ENCODE data around the gene TOMM7. TPM values are rescaled to one million over a fixed set of nuclear protein-coding genes. Genes with fewer than 3 reads are reported as not detected.

The TOMM7 gene
- polyA plus RNA-seq, 1 of the 3 experiments (the other 2 are of a cell fraction): 546 TPM

DNA sequence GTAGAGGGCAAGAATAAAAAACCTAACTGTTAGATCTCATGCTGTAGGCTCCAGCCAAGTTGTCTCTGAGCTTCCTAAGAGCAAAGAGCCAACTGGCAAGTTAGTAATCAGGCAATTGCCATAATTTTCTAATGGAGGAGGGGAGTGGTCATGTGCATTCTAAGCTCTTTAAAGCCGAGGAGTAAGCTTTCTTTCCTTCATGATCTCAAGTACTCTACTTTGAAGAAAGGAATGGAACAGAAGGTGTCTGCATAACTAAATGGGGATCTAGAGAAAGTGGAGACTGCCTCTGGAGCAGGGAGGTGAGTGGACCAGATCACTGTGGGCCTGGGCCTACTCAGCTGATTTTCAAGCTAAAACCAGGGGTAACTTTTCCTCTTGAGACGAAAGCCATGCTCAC is 37.7 kb upstream of the TOMM7 start:
- no peak for DNase-seq
- H3K4me3 ChIP-seq (ENCODE audit: low read depth in 2 of 2, low read length in 1 of 2): no peak overlapping the region
- no peaks in the 10 kb centered on the region for H3K9me3 ChIP-seq
- H3F3A ChIP-seq (replicated peaks; ENCODE audit: insufficient read depth): peaks cover 31% of the 10 kb centered on the region
- ChIA-PET CTCF (interaction anchor here (0.7 to 1.8 kb wide), 8 partner anchors 9 to 300 kb away, joined by 3 to 13 read pairs (median 4); partner anchors contain the start of gene TOMM7), POLR2A (no interaction called here)
- no peak overlapping the region for H3K9ac ChIP-seq
- no peak for TF ChIP-seq IRF3 (IDR thresholded peaks at IDR 0.05; ENCODE audit: low read depth, low read length)
- no peak for TF ChIP-seq FOXJ3 (CRISPR knock-in tag; IDR thresholded peaks at IDR 0.05)
- TF ChIP-seq MXI1 (IDR thresholded peaks at IDR 0.05; ENCODE audit: low read depth, low read length): no peak
- TF ChIP-seq NRF1 (IDR thresholded peaks at IDR 0.05; ENCODE audit: low read depth, low read length): no peak
- TF ChIP-seq TEAD4 (IDR thresholded peaks at IDR 0.05; ENCODE audit: borderline replicate concordance, insufficient read depth): no peak
- TF ChIP-seq, protein P1, sequence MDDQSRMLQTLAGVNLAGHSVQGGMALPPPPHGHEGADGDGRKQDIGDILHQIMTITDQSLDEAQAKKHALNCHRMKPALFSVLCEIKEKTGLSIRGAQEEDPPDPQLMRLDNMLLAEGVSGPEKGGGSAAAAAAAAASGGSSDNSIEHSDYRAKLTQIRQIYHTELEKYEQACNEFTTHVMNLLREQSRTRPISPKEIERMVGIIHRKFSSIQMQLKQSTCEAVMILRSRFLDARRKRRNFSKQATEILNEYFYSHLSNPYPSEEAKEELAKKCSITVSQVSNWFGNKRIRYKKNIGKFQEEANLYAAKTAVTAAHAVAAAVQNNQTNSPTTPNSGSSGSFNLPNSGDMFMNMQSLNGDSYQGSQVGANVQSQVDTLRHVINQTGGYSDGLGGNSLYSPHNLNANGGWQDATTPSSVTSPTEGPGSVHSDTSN (IDR thresholded peaks at IDR 0.05): no peak
- TF ChIP-seq POLR2AphosphoS5 (IDR thresholded peaks at IDR 0.05; ENCODE audit: low read depth, low read length): no peak
- TF ChIP-seq JUND (IDR thresholded peaks at IDR 0.05): no peak
- TF ChIP-seq RAD21 (IDR thresholded peaks at IDR 0.05; ENCODE audit: low read length): no peak
- no peak for TF ChIP-seq TAF1 (IDR thresholded peaks at IDR 0.05; ENCODE audit: borderline replicate concordance, low read depth, low read length)
- H4K20me1 ChIP-seq (ENCODE audit: insufficient read depth): no peaks in the 10 kb centered on the region
- peaks cover 0 to 2% of the 10 kb centered on the region in 2 experiments for H3K36me3 ChIP-seq (replicated peaks in 1 of 2; ENCODE audit: control insufficient read depth in 1 of 2, insufficient read depth in 2 of 2, low read length in 1 of 2)
- peak overlapping the region; percentile 39 to 75 for H3K27ac ChIP-seq (ENCODE audit: low read depth in 2 of 2, low read length in 1 of 2)
- WGBS (ENCODE audit: low lambda C conversion rate): 43% methylated on average over 2 of the region's 2 CpGs
- no peak overlapping the region for H2AFZ ChIP-seq (ENCODE audit: low read depth)
- no peaks in the 10 kb centered on the region for H3K9me2 ChIP-seq
- peaks cover 0 to 7% of the 10 kb centered on the region in 2 experiments; a peak in 2 of 4 replicates for H3K4me1 ChIP-seq (ENCODE audit: control insufficient read depth in 1 of 2, insufficient read depth in 2 of 2, low read depth in 1 of 2, low read length in 1 of 2)
- H3K79me2 ChIP-seq (ENCODE audit: insufficient read depth): no peaks in the 10 kb centered on the region
- no peak overlapping the region for H3K4me2 ChIP-seq
- H3K27me3 ChIP-seq (ENCODE audit: insufficient read depth): no peaks in the 10 kb centered on the region

DNA sequence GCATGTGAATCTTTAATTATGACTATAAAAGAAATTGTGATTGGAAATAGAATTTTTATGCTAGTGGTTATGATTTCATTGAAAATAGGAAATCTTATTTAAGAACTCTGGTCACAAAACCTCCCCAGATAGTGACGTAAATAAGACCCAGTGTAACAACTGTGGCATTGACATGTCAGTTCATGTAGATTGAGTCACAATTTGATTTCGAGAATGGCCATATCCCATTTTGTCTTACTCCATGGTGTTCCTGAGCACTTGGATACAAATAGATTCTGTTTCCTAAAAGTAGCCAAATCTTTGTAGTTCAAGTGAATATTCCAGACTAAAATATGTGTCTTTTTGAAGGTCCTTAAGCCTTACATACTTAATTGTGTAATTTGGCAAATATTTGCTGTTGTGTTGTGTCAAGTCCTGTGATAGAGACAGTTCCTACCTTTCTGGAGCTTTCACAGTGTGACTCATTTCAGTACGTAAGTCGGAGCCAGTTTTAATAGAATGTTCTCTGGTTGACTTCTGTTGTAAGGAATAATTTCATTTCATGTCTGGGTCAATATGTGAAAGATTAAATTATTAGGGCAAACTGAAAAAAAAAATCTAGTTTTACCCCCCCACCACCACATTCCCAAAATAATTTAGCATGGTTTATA is 37.1 kb upstream of the TOMM7 start:
- peaks cover 0 to 2% of the 10 kb centered on the region in 2 experiments for H3K36me3 ChIP-seq (replicated peaks in 1 of 2; ENCODE audit: control insufficient read depth in 1 of 2, insufficient read depth in 2 of 2, low read length in 1 of 2)
- H3K27me3 ChIP-seq (ENCODE audit: insufficient read depth): no peaks in the 10 kb centered on the region
- TF ChIP-seq RCOR1 (IDR thresholded peaks at IDR 0.05; ENCODE audit: low read length) (no peak), SIN3A (IDR thresholded peaks at IDR 0.05; ENCODE audit: borderline replicate concordance, low read depth, low read length) (no peak), RXRA (IDR thresholded peaks at IDR 0.05; ENCODE audit: borderline replicate concordance, low read depth) (no peak)
- TF ChIP-seq, protein P2, sequence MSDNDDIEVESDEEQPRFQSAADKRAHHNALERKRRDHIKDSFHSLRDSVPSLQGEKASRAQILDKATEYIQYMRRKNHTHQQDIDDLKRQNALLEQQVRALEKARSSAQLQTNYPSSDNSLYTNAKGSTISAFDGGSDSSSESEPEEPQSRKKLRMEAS (IDR thresholded peaks at IDR 0.05; ENCODE audit: low read depth): no peak
- TF ChIP-seq, protein P1 (IDR thresholded peaks at IDR 0.05): no peak
- TF ChIP-seq, protein P3, sequence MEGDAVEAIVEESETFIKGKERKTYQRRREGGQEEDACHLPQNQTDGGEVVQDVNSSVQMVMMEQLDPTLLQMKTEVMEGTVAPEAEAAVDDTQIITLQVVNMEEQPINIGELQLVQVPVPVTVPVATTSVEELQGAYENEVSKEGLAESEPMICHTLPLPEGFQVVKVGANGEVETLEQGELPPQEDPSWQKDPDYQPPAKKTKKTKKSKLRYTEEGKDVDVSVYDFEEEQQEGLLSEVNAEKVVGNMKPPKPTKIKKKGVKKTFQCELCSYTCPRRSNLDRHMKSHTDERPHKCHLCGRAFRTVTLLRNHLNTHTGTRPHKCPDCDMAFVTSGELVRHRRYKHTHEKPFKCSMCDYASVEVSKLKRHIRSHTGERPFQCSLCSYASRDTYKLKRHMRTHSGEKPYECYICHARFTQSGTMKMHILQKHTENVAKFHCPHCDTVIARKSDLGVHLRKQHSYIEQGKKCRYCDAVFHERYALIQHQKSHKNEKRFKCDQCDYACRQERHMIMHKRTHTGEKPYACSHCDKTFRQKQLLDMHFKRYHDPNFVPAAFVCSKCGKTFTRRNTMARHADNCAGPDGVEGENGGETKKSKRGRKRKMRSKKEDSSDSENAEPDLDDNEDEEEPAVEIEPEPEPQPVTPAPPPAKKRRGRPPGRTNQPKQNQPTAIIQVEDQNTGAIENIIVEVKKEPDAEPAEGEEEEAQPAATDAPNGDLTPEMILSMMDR (IDR thresholded peaks at IDR 0.05): no peak
- peaks cover 0 to 7% of the 10 kb centered on the region in 2 experiments; a peak in 3 of 4 replicates for H3K4me1 ChIP-seq (ENCODE audit: control insufficient read depth in 1 of 2, insufficient read depth in 2 of 2, low read depth in 1 of 2, low read length in 1 of 2)
- peak overlapping the region; percentile 39 to 75; a peak in 3 of 4 replicates for H3K27ac ChIP-seq (ENCODE audit: low read depth in 2 of 2, low read length in 1 of 2)
- no peaks in the 10 kb centered on the region for H3K79me2 ChIP-seq (ENCODE audit: insufficient read depth)
- no peak overlapping the region for H3K4me2 ChIP-seq
- H4K20me1 ChIP-seq (ENCODE audit: insufficient read depth): no peaks in the 10 kb centered on the region
- no peak overlapping the region for H3K9ac ChIP-seq
- POLR2A ChIA-PET: no interaction called here
- DNase-seq: no peak
- 52% methylated on average over 4 of the region's 4 CpGs for WGBS (ENCODE audit: low lambda C conversion rate)
- H3K9me3 ChIP-seq: no peaks in the 10 kb centered on the region
- H3F3A ChIP-seq (replicated peaks; ENCODE audit: insufficient read depth): peaks cover 31% of the 10 kb centered on the region
- H2AFZ ChIP-seq (ENCODE audit: low read depth): no peak overlapping the region
- no peak overlapping the region for H3K4me3 ChIP-seq (ENCODE audit: low read depth in 2 of 2, low read length in 1 of 2)
- no peaks in the 10 kb centered on the region for H3K9me2 ChIP-seq
- CTCF ChIA-PET: interaction anchor here (0.7 to 1.8 kb wide), 7 partner anchors 9 to 300 kb away, joined by 3 to 13 read pairs (median 4); partner anchors contain the start of gene TOMM7
